HG03280 (cell line): Measurements from ENCODE around the gene NEDD4L.

Source experiments
- ATAC-seq: cut with Tn5 transposase; IDR thresholded peaks from one replicate; pipeline ENCODE4 v1.9.1; 2021; ENCODE audit warnings: mild to moderate bottlenecking, moderate library complexity; ENCODE audit not compliant: unreplicated experiment

NEDD4L gene

GRCh38 chr18:58337686-58338085, 293.7 kb downstream of the NEDD4L start:
- ATAC-seq: no peak

- no peak for ATAC-seq
These were observed 294.1 kb downstream of the NEDD4L start for GRCh38 chr18:58338141-58338540.

- no peak for ATAC-seq
These were observed 295.1 kb downstream of the NEDD4L start for GRCh38 chr18:58338961-58339592.

GRCh38 chr18:58339890-58340289, 295.9 kb downstream of the NEDD4L start:
- ATAC-seq: no peak

GRCh38 chr18:58341916-58342315, 297.9 kb downstream of the NEDD4L start:
- no peak for ATAC-seq

GRCh38 chr18:58344080-58344670, 300.1 kb downstream of the NEDD4L start:
- no peak for ATAC-seq

GRCh38 chr18:58344861-58345463, 300.9 kb downstream of the NEDD4L start:
- ATAC-seq: no peak

GRCh38 chr18:58345875-58346274, 301.8 kb downstream of the NEDD4L start:
- ATAC-seq: no peak

- no peak for ATAC-seq
These were observed 303.1 kb downstream of the NEDD4L start for GRCh38 chr18:58347135-58347534.

- ATAC-seq: no peak
These were observed 304.5 kb downstream of the NEDD4L start for GRCh38 chr18:58348517-58348916.

GRCh38 chr18:58348951-58349350, 304.9 kb downstream of the NEDD4L start:
- no peak for ATAC-seq

- ATAC-seq: no peak
These were observed 305.6 kb downstream of the NEDD4L start for GRCh38 chr18:58349650-58350049.

GRCh38 chr18:58350526-58350925, 306.5 kb downstream of the NEDD4L start:
- no peak for ATAC-seq

- ATAC-seq: peak; percentile 55
These were observed 307.8 kb downstream of the NEDD4L start for GRCh38 chr18:58351776-58352175.

- ATAC-seq: no peak
These were observed 309.6 kb downstream of the NEDD4L start for GRCh38 chr18:58353581-58353980.

GRCh38 chr18:58354051-58354450, 310.0 kb downstream of the NEDD4L start:
- ATAC-seq: no peak

GRCh38 chr18:58354791-58355190, 310.8 kb downstream of the NEDD4L start:
- no peak for ATAC-seq

GRCh38 chr18:58355243-58355642, 311.2 kb downstream of the NEDD4L start:
- no peak for ATAC-seq

- ATAC-seq: no peak
These were observed 315.2 kb downstream of the NEDD4L start for GRCh38 chr18:58359218-58359617.

- ATAC-seq: no peak
These were observed 315.6 kb downstream of the NEDD4L start for GRCh38 chr18:58359620-58360019.

GRCh38 chr18:58360324-58360723, 316.3 kb downstream of the NEDD4L start:
- ATAC-seq: no peak

GRCh38 chr18:58361212-58361611, 317.2 kb downstream of the NEDD4L start:
- no peak for ATAC-seq
